T-helper 2 cell treated with Interferon-gamma antibody and Interleukin-4, amounts not matched to agents 5 μg/mL and 100 μg/mL, for 36 hours (primary cell): ENCODE results near the gene MOCS1.
A peak's percentile ranks its signal among the peaks of the same experiment; 100 is the strongest.

ENCODE experiments used
- DNase-seq: peaks from one replicate; pipeline ENCODE4 v3.0.0; 2021; ENCODE audit warnings: low spot score
- H3K27ac Mint-ChIP-seq: one replicate; pipeline ENCODE4 v1.8.0; 2021; ENCODE audit warnings: mild to moderate bottlenecking, mixed read lengths
- H3K27me3 Mint-ChIP-seq: one replicate; pipeline ENCODE4 v1.8.0; 2021; ENCODE audit warnings: low read depth, mixed read lengths
- H3K36me3 Mint-ChIP-seq: one replicate; pipeline ENCODE4 v1.8.0; 2021; ENCODE audit warnings: low read depth, mixed read lengths
- H3K4me1 Mint-ChIP-seq: one replicate; pipeline ENCODE4 v1.8.0; 2021; ENCODE audit warnings: low read depth, mixed read lengths
- H3K4me3 Mint-ChIP-seq: one replicate; pipeline ENCODE4 v1.8.0; 2022; ENCODE audit warnings: mild to moderate bottlenecking, moderate library complexity, mixed read lengths
- H3K9me3 Mint-ChIP-seq: one replicate; pipeline ENCODE4 v1.8.0; 2021; ENCODE audit warnings: mixed read lengths

MOCS1 gene

GRCh38 chr6:39881851-39882530 is 52.3 kb downstream of the MOCS1 start:
- Mint-ChIP-seq H3K27ac (no peak overlapping the region), H3K27me3 (no peaks in the 10 kb centered on the region), H3K4me3 (no peak overlapping the region), H3K9me3 (no peaks in the 10 kb centered on the region), H3K4me1 (no peaks in the 10 kb centered on the region), H3K36me3 (no peaks in the 10 kb centered on the region)
- DNase-seq = no peak

- no peak for DNase-seq
- Mint-ChIP-seq H3K36me3 (no peaks in the 10 kb centered on the region), H3K4me1 (no peaks in the 10 kb centered on the region), H3K27ac (no peak overlapping the region), H3K4me3 (no peak overlapping the region), H3K27me3 (no peaks in the 10 kb centered on the region), H3K9me3 (no peaks in the 10 kb centered on the region)
These were observed 53.7 kb downstream of the MOCS1 start for GRCh38 chr6:39880594-39880993.

GRCh38 chr6:39879535-39879934 is 54.7 kb downstream of the MOCS1 start:
- H3K9me3 Mint-ChIP-seq = no peaks in the 10 kb centered on the region
- H3K27ac Mint-ChIP-seq = no peak overlapping the region
- DNase-seq = no peak
- no peaks in the 10 kb centered on the region for H3K27me3 Mint-ChIP-seq
- H3K36me3 Mint-ChIP-seq = no peaks in the 10 kb centered on the region
- no peak overlapping the region for H3K4me3 Mint-ChIP-seq
- H3K4me1 Mint-ChIP-seq = no peaks in the 10 kb centered on the region

GRCh38 chr6:39876826-39877225 is 57.4 kb downstream of the MOCS1 start:
- Mint-ChIP-seq H3K27ac (no peak overlapping the region), H3K4me1 (no peaks in the 10 kb centered on the region), H3K4me3 (no peak overlapping the region), H3K9me3 (no peaks in the 10 kb centered on the region), H3K36me3 (no peaks in the 10 kb centered on the region), H3K27me3 (no peaks in the 10 kb centered on the region)
- DNase-seq = no peak

GRCh38 chr6:39876111-39876510 is 58.2 kb downstream of the MOCS1 start:
- Mint-ChIP-seq H3K4me3 (no peak overlapping the region), H3K4me1 (no peaks in the 10 kb centered on the region), H3K9me3 (no peaks in the 10 kb centered on the region), H3K36me3 (no peaks in the 10 kb centered on the region), H3K27ac (no peak overlapping the region), H3K27me3 (no peaks in the 10 kb centered on the region)
- DNase-seq = no peak

- Mint-ChIP-seq H3K27me3 (no peaks in the 10 kb centered on the region), H3K4me3 (no peak overlapping the region), H3K36me3 (no peaks in the 10 kb centered on the region), H3K27ac (no peak overlapping the region), H3K9me3 (no peaks in the 10 kb centered on the region), H3K4me1 (no peaks in the 10 kb centered on the region)
- no peak for DNase-seq
These were observed 60.8 kb downstream of the MOCS1 start for GRCh38 chr6:39873439-39873838.

GRCh38 chr6:39870950-39871349 is 63.3 kb downstream of the MOCS1 start:
- no peak overlapping the region for H3K4me3 Mint-ChIP-seq
- no peaks in the 10 kb centered on the region for H3K9me3 Mint-ChIP-seq
- no peaks in the 10 kb centered on the region for H3K27me3 Mint-ChIP-seq
- no peak overlapping the region for H3K27ac Mint-ChIP-seq
- no peaks in the 10 kb centered on the region for H3K4me1 Mint-ChIP-seq
- DNase-seq = no peak
- H3K36me3 Mint-ChIP-seq = no peaks in the 10 kb centered on the region

GRCh38 chr6:39867592-39867991 is 66.7 kb downstream of the MOCS1 start:
- DNase-seq = no peak
- no peaks in the 10 kb centered on the region for H3K4me1 Mint-ChIP-seq
- H3K27ac Mint-ChIP-seq = no peak overlapping the region
- no peaks in the 10 kb centered on the region for H3K27me3 Mint-ChIP-seq
- H3K9me3 Mint-ChIP-seq = no peaks in the 10 kb centered on the region
- no peaks in the 10 kb centered on the region for H3K36me3 Mint-ChIP-seq
- no peak overlapping the region for H3K4me3 Mint-ChIP-seq

- H3K4me1 Mint-ChIP-seq = no peaks in the 10 kb centered on the region
- no peaks in the 10 kb centered on the region for H3K9me3 Mint-ChIP-seq
- peak; percentile 13 for DNase-seq
- no peak overlapping the region for H3K27ac Mint-ChIP-seq
- H3K36me3 Mint-ChIP-seq = no peaks in the 10 kb centered on the region
- no peaks in the 10 kb centered on the region for H3K27me3 Mint-ChIP-seq
- no peak overlapping the region for H3K4me3 Mint-ChIP-seq
These were observed 69.0 kb downstream of the MOCS1 start for GRCh38 chr6:39865011-39865888.

- DNase-seq = no peak
- Mint-ChIP-seq H3K36me3 (no peaks in the 10 kb centered on the region), H3K27me3 (peaks cover 4% of the 10 kb centered on the region), H3K4me3 (no peak overlapping the region), H3K4me1 (no peaks in the 10 kb centered on the region), H3K9me3 (no peaks in the 10 kb centered on the region), H3K27ac (no peak overlapping the region)
These were observed 72.6 kb downstream of the MOCS1 start for GRCh38 chr6:39861663-39862062.

GRCh38 chr6:39859025-39859424 is 75.2 kb downstream of the MOCS1 start:
- H3K4me3 Mint-ChIP-seq = no peak overlapping the region
- no peak for DNase-seq
- no peaks in the 10 kb centered on the region for H3K36me3 Mint-ChIP-seq
- peaks cover 4% of the 10 kb centered on the region for H3K27me3 Mint-ChIP-seq
- no peak overlapping the region for H3K27ac Mint-ChIP-seq
- H3K4me1 Mint-ChIP-seq = no peaks in the 10 kb centered on the region
- no peaks in the 10 kb centered on the region for H3K9me3 Mint-ChIP-seq

GRCh38 chr6:39855356-39855995 is 78.8 kb downstream of the MOCS1 start:
- DNase-seq = no peak
- peaks cover 4% of the 10 kb centered on the region for H3K27me3 Mint-ChIP-seq
- no peak overlapping the region for H3K4me3 Mint-ChIP-seq
- no peaks in the 10 kb centered on the region for H3K9me3 Mint-ChIP-seq
- no peaks in the 10 kb centered on the region for H3K36me3 Mint-ChIP-seq
- no peak overlapping the region for H3K27ac Mint-ChIP-seq
- H3K4me1 Mint-ChIP-seq = no peaks in the 10 kb centered on the region
